Mesenchymal stem cell (in vitro differentiated cells and primary cell): Measurements from ENCODE around the gene SLC41A3.

Source experiments
- DNase-seq: peaks from one replicate; pipeline ENCODE4 v3.0.0-alpha.2; 2013
- H2AFZ ChIP-seq: one replicate; pipeline ENCODE4 v1.6.1; 2013; ENCODE audit warnings: low read depth, mild to moderate bottlenecking, control low read depth, inconsistent platforms, low read length, moderate library complexity
- H2AK5ac ChIP-seq: 2 replicates; pipeline ENCODE4 v1.6.1; 2013; ENCODE audit warnings: low read length, moderate library complexity, mild to moderate bottlenecking, inconsistent platforms; ENCODE audit not compliant: severe bottlenecking
- H2BK120ac ChIP-seq: one replicate; pipeline ENCODE4 v1.6.1; 2013; ENCODE audit warnings: low read depth, mild to moderate bottlenecking, inconsistent platforms, low read length, moderate library complexity
- H2BK12ac ChIP-seq, 2 experiments: one replicate each; pipeline ENCODE4 v1.6.1; 2013; ENCODE audit warnings: inconsistent platforms in 2 of 2, low read length in 2 of 2, mild to moderate bottlenecking in 2 of 2, moderate library complexity in 2 of 2, control low read depth in 1 of 2
- H2BK15ac ChIP-seq: one replicate; pipeline ENCODE4 v1.6.1; 2013; ENCODE audit warnings: mild to moderate bottlenecking, low read depth, inconsistent platforms; ENCODE audit not compliant: poor library complexity, severe bottlenecking
- H2BK5ac ChIP-seq: 2 replicates; pipeline ENCODE4 v1.6.1; 2013; ENCODE audit warnings: low read depth, mild to moderate bottlenecking, low read length, control low read depth, inconsistent platforms; ENCODE audit not compliant: poor library complexity, severe bottlenecking
- H3K14ac ChIP-seq, 2 experiments: one replicate each; pipeline ENCODE4 v1.6.1; 2013; ENCODE audit warnings: inconsistent platforms in 2 of 2, low read length in 2 of 2, control low read depth in 1 of 2, mild to moderate bottlenecking in 1 of 2, moderate library complexity in 1 of 2
- H3K18ac ChIP-seq, 2 experiments: one replicate each; pipeline ENCODE4 v1.6.1; 2013; ENCODE audit warnings: inconsistent platforms in 2 of 2, low read length in 2 of 2, control low read depth in 1 of 2, low read depth in 1 of 2, mild to moderate bottlenecking in 1 of 2
- H3K23ac ChIP-seq, 2 experiments: one replicate each; pipeline ENCODE4 v1.6.1; 2013; ENCODE audit warnings: inconsistent platforms in 2 of 2, low read length in 2 of 2, mild to moderate bottlenecking in 2 of 2, moderate library complexity in 2 of 2, control low read depth in 1 of 2
- H3K27ac ChIP-seq: 2 replicates; pipeline ENCODE4 v1.5.1; 2013; ENCODE audit warnings: mild to moderate bottlenecking, moderate library complexity, low read length, control low read depth, inconsistent platforms; ENCODE audit not compliant: poor library complexity, severe bottlenecking
- H3K27me3 ChIP-seq, 2 experiments: 2 replicates each; pipeline versions ENCODE4 v1.6.1 to v1.7.0; 2013; ENCODE audit warnings: low read length in 2 of 2, mild to moderate bottlenecking in 2 of 2, moderate library complexity in 2 of 2, control low read depth in 1 of 2, inconsistent platforms in 1 of 2; ENCODE audit not compliant: control insufficient read depth in 1 of 2, insufficient read depth in 1 of 2
- H3K36me3 ChIP-seq, 2 experiments: 2 replicates each; pipeline versions ENCODE4 v1.6.1 to v1.7.0; 2013; ENCODE audit warnings: low read length in 2 of 2, control low read depth in 1 of 2, inconsistent platforms in 1 of 2, low read depth in 1 of 2, mild to moderate bottlenecking in 1 of 2; ENCODE audit not compliant: insufficient read depth in 2 of 2, control insufficient read depth in 1 of 2
- H3K4ac ChIP-seq, 2 experiments: one replicate each; pipeline ENCODE4 v1.6.1; 2013; ENCODE audit warnings: inconsistent platforms in 2 of 2, low read length in 2 of 2, mild to moderate bottlenecking in 2 of 2, moderate library complexity in 2 of 2, control low read depth in 1 of 2, low read depth in 1 of 2
- H3K4me1 ChIP-seq: 2 replicates; pipeline ENCODE4 v1.6.1; 2013; ENCODE audit warnings: low read depth, low read length, control low read depth; ENCODE audit not compliant: control insufficient read depth, insufficient read depth
- H3K4me2 ChIP-seq: 2 replicates; pipeline ENCODE4 v1.6.1; 2013; ENCODE audit warnings: low read length, mild to moderate bottlenecking, inconsistent platforms; ENCODE audit not compliant: poor library complexity, severe bottlenecking
- H3K4me3 ChIP-seq, 2 experiments: 2 replicates each; pipeline versions ENCODE4 v1.5.1 to v1.7.0; 2013; ENCODE audit warnings: low read length in 2 of 2, mild to moderate bottlenecking in 2 of 2, control low read depth in 1 of 2, low read depth in 1 of 2; ENCODE audit not compliant: insufficient read depth in 1 of 2
- H3K79me1 ChIP-seq: replicated peaks from 2 replicates; pipeline ENCODE4 v1.6.1; 2013; ENCODE audit warnings: mild to moderate bottlenecking, control low read depth, low read length, inconsistent platforms; ENCODE audit not compliant: poor library complexity, severe bottlenecking
- H3K9ac ChIP-seq: 2 replicates; pipeline ENCODE4 v1.7.0; 2013; ENCODE audit warnings: mild to moderate bottlenecking, low read length, moderate library complexity
- H3K9me3 ChIP-seq: 2 replicates; pipeline ENCODE4 v1.7.0; 2013; ENCODE audit warnings: mild to moderate bottlenecking, low read length; ENCODE audit not compliant: control insufficient read depth
- H4K8ac ChIP-seq: one replicate; pipeline ENCODE4 v1.6.1; 2013; ENCODE audit warnings: inconsistent platforms, mild to moderate bottlenecking, low read length, moderate library complexity
- H4K91ac ChIP-seq: one replicate; pipeline ENCODE4 v1.6.1; 2013; ENCODE audit warnings: mild to moderate bottlenecking, low read length, inconsistent platforms
- WGBS: methylation state at CpG from one replicate; pipeline ENCODE4 v1.1.7; 2013; ENCODE audit warnings: mixed read lengths; 5-methylcytosine and 5-hydroxymethylcytosine counted together

Gene SLC41A3

DNA sequence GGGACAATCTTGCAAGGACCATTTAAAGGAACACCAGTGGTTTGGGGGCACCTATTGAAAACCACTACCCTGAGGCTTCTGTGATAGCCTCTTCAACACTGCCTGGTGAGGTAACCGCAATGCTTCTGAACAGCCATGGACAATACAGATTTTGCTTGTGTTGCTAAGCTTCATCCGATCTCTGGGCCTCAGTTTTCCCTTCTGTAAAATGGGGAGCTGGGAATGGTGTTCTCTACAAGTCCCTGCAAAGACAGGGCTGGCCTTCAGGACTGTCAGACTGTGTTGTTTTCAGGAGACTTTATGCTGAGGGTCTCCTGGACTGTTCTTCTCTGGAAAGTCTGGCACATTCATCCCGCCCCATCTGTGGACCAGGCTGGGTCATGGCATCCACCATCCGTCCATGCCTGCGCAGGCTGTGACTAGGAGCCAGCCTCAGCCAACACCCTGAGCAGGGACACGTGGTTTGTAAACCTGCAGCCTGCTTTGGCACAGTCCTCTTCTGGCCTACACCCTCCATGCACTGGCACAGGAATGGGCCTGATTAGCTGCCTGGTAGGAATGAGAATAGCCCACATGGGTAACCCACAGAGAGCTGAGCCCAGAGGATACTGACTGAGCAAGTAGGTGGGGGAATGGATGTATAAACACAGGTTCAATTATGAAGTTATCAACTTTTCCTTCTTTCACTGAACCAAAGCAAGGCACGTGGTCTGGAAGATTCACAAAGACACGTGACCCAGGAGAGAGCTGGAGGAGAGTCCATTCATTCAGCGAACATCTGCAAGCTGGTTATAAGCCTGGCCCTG lies 59.7 kb downstream of the SLC41A3 start:
- no peak overlapping the region for H4K91ac ChIP-seq
- no peak overlapping the region for H3K14ac ChIP-seq
- no peak overlapping the region for H2BK120ac ChIP-seq
- H2BK5ac ChIP-seq: no peak overlapping the region
- no peak overlapping the region for H2BK12ac ChIP-seq
- H3K4me1 ChIP-seq: peaks cover 2% of the 10 kb centered on the region
- H3K9me3 ChIP-seq: peaks cover 14% of the 10 kb centered on the region
- H3K9ac ChIP-seq: no peak overlapping the region
- no peak for DNase-seq
- H3K27me3 ChIP-seq: no peaks in the 10 kb centered on the region
- no peak overlapping the region for H3K4ac ChIP-seq
- no peak overlapping the region for H3K23ac ChIP-seq
- peaks cover 4 to 30% of the 10 kb centered on the region in 2 experiments for H3K36me3 ChIP-seq
- H3K4me3 ChIP-seq: no peak overlapping the region
- WGBS: 95% methylated on average over 9 of the region's 9 CpGs
- H3K4me2 ChIP-seq: no peak overlapping the region
- no peak overlapping the region for H2BK15ac ChIP-seq
- H2AFZ ChIP-seq: no peak overlapping the region
- no peaks in the 10 kb centered on the region for H3K79me1 ChIP-seq
- H3K18ac ChIP-seq: no peak overlapping the region
- H3K27ac ChIP-seq: no peak overlapping the region
- H4K8ac ChIP-seq: no peak overlapping the region
- no peak overlapping the region for H2AK5ac ChIP-seq

GRCh38 chr3:126023390-126023789 lies 60.5 kb downstream of the SLC41A3 start:
- Histone ChIP-seq H3K9me3 (peaks cover 10% of the 10 kb centered on the region), H3K4ac (no peak overlapping the region), H3K4me2 (no peak overlapping the region), H3K79me1 (no peaks in the 10 kb centered on the region), H3K9ac (no peak overlapping the region), H3K27ac (no peak overlapping the region), H3K4me1 (peaks cover 2% of the 10 kb centered on the region), H3K14ac (no peak overlapping the region), H2BK120ac (no peak overlapping the region), H4K91ac (no peak overlapping the region), H2BK12ac (no peak overlapping the region), H3K18ac (no peak overlapping the region), H2AK5ac (no peak overlapping the region), H3K27me3 (no peaks in the 10 kb centered on the region), H3K36me3 (peaks cover 4 to 29% of the 10 kb centered on the region in 2 experiments), H3K4me3 (no peak overlapping the region), H3K23ac (no peak overlapping the region), H4K8ac (no peak overlapping the region), H2BK15ac (no peak overlapping the region), H2AFZ (no peak overlapping the region), H2BK5ac (no peak overlapping the region)
- 81% methylated on average over 8 of the region's 10 CpGs for whole genome bisulfite sequencing
- DNase-seq: no peak

- Histone ChIP-seq H3K79me1 (no peaks in the 10 kb centered on the region), H2BK12ac (no peak overlapping the region), H2BK120ac (no peak overlapping the region), H3K4ac (no peak overlapping the region), H3K18ac (no peak overlapping the region), H3K23ac (no peak overlapping the region), H3K4me1 (peaks cover 2% of the 10 kb centered on the region), H4K8ac (no peak overlapping the region), H3K4me3 (no peak overlapping the region), H3K36me3 (peaks cover 4 to 25% of the 10 kb centered on the region in 2 experiments), H2BK5ac (no peak overlapping the region), H2AFZ (no peak overlapping the region), H3K27me3 (no peaks in the 10 kb centered on the region), H3K9ac (no peak overlapping the region), H3K4me2 (no peak overlapping the region), H3K14ac (no peak overlapping the region), H2BK15ac (no peak overlapping the region), H4K91ac (no peak overlapping the region), H3K9me3 (peaks cover 5% of the 10 kb centered on the region), H3K27ac (no peak overlapping the region), H2AK5ac (no peak overlapping the region)
- WGBS: 88% methylated on average over 9 of the region's 10 CpGs
- no peak for DNase-seq
Measured at GRCh38 chr3:126022741-126023359, 61.1 kb downstream of the SLC41A3 start.

GRCh38 chr3:126021702-126022101 lies 62.2 kb downstream of the SLC41A3 start:
- no peak for DNase-seq
- Histone ChIP-seq H2BK12ac (no peak overlapping the region), H3K9me3 (no peaks in the 10 kb centered on the region), H3K18ac (no peak overlapping the region), H3K9ac (no peak overlapping the region), H2BK15ac (no peak overlapping the region), H3K4me2 (no peak overlapping the region), H3K14ac (no peak overlapping the region), H2BK120ac (no peak overlapping the region), H3K23ac (no peak overlapping the region), H3K4ac (no peak overlapping the region), H3K4me3 (no peak overlapping the region), H3K4me1 (peaks cover 2% of the 10 kb centered on the region), H4K8ac (no peak overlapping the region), H2AK5ac (no peak overlapping the region), H3K27ac (no peak overlapping the region), H3K27me3 (no peaks in the 10 kb centered on the region), H4K91ac (no peak overlapping the region), H2AFZ (no peak overlapping the region), H3K79me1 (no peaks in the 10 kb centered on the region), H2BK5ac (no peak overlapping the region), H3K36me3 (peaks cover 4 to 33% of the 10 kb centered on the region in 2 experiments)
- 89% methylated on average over 1 of the region's 1 CpG for WGBS
